Skin of body (tissue), 2 donors: ENCODE results near the gene ZC3H8. TPM values are rescaled to one million over a fixed set of nuclear protein-coding genes. Genes with fewer than 3 reads are reported as not detected.
A peak's percentile ranks its signal among the peaks of the same experiment; 100 is the strongest.
"Not testable (repeated sequence)": the region's sequence is repeated elsewhere in the genome, so short reads cannot be mapped to it uniquely, and the experiment has no call there.

Experiments
- DNase-seq: peaks from one replicate; lab custom pipeline; 2025; lab: John Stamatoyannopoulos, UW
- total RNA-seq: library from RNA; depleted of rRNA; stranded (reverse); fragments of >200 nt; gene quantifications from one replicate; pipeline ENCODE4 v1.2.3, GENCODE V29; 2014

The ZC3H8 gene
- total RNA-seq, 1 donor from 2014 or later: 14.4 TPM

GRCh38 chr2:112259509-112260294, 4.9 kb upstream of the ZC3H8 start:
- peak; percentile 85 for DNase-seq

GRCh38 chr2:112257575-112257974, 2.7 kb upstream of the ZC3H8 start:
- no peak for DNase-seq

- no peak for DNase-seq
Observed at GRCh38 chr2:112256654-112257053, 1.8 kb upstream of the ZC3H8 start.

- DNase-seq: no peak
Observed at GRCh38 chr2:112255875-112256274, 1.0 kb upstream of the ZC3H8 start.

- no peak for DNase-seq
Observed at GRCh38 chr2:112253261-112253815, 1.5 kb downstream of the ZC3H8 start.

GRCh38 chr2:112251271-112251670, 3.6 kb downstream of the ZC3H8 start:
- DNase-seq: no peak

GRCh38 chr2:112244854-112245253, 10.0 kb downstream of the ZC3H8 start:
- no peak for DNase-seq

- DNase-seq: no peak
Observed at GRCh38 chr2:112243233-112243632, 11.6 kb downstream of the ZC3H8 start.

GRCh38 chr2:112242384-112242783, 12.5 kb downstream of the ZC3H8 start:
- no peak for DNase-seq

GRCh38 chr2:112239862-112240261, 15.0 kb downstream of the ZC3H8 start:
- no peak for DNase-seq

- DNase-seq: no peak
Observed at GRCh38 chr2:112230371-112230770, 24.5 kb downstream of the ZC3H8 start.

GRCh38 chr2:112229348-112229747, 25.5 kb downstream of the ZC3H8 start:
- DNase-seq: no peak

- no peak for DNase-seq
Observed at GRCh38 chr2:112220831-112221230, 34.0 kb downstream of the ZC3H8 start.

- DNase-seq: no peak
Observed at GRCh38 chr2:112220186-112220585, 34.7 kb downstream of the ZC3H8 start.

GRCh38 chr2:112217854-112218253, 37.0 kb downstream of the ZC3H8 start:
- no peak for DNase-seq

- DNase-seq: no peak
Observed at GRCh38 chr2:112216167-112216566, 38.7 kb downstream of the ZC3H8 start.

- DNase-seq: not testable (repeated sequence)
Observed at GRCh38 chr2:112207905-112208304, 46.9 kb downstream of the ZC3H8 start.

- no peak for DNase-seq
Observed at GRCh38 chr2:112204411-112204810, 50.4 kb downstream of the ZC3H8 start.

GRCh38 chr2:112201696-112202430, 53.0 kb downstream of the ZC3H8 start:
- DNase-seq: no peak

- no peak for DNase-seq
Observed at GRCh38 chr2:112199188-112199587, 55.7 kb downstream of the ZC3H8 start.

- no peak for DNase-seq
Observed at GRCh38 chr2:112198780-112199179, 56.1 kb downstream of the ZC3H8 start.

- no peak for DNase-seq
Observed at GRCh38 chr2:112197868-112198267, 57.0 kb downstream of the ZC3H8 start.

GRCh38 chr2:112195950-112196349, 58.9 kb downstream of the ZC3H8 start:
- no peak for DNase-seq
